C4-2B (cell line): ENCODE results near the gene TMEM255A.

Experiments
- H3K27ac ChIP-seq: fragments of 450-650 bp; 2 replicates; pipeline ENCODE4 v1.5.1; 2017
- CTCF ChIP-seq: fragments of 450-650 bp; conservative IDR thresholded peaks from 2 replicates; pipeline ENCODE4 v1.5.1; 2017; ENCODE audit warnings: mild to moderate bottlenecking
- ZFX ChIP-seq: fragments of 450-650 bp; IDR thresholded peaks from 2 replicates; pipeline ENCODE4 v1.6.1; 2017

TMEM255A gene

GRCh38 chrX:120250522-120251271 is 60.6 kb downstream of the TMEM255A start, which contains the start of gene ZBTB33:
ZBTB33 (plus strand) TSS chrX:120250812; CDS start chrX:120253416, 2,604 bp downstream.
- TF ChIP-seq ZFX (peak; percentile 71), CTCF (peak; percentile 82)
- peak within 1 kb of the TSS; percentile 97 for H3K27ac ChIP-seq

DNA sequence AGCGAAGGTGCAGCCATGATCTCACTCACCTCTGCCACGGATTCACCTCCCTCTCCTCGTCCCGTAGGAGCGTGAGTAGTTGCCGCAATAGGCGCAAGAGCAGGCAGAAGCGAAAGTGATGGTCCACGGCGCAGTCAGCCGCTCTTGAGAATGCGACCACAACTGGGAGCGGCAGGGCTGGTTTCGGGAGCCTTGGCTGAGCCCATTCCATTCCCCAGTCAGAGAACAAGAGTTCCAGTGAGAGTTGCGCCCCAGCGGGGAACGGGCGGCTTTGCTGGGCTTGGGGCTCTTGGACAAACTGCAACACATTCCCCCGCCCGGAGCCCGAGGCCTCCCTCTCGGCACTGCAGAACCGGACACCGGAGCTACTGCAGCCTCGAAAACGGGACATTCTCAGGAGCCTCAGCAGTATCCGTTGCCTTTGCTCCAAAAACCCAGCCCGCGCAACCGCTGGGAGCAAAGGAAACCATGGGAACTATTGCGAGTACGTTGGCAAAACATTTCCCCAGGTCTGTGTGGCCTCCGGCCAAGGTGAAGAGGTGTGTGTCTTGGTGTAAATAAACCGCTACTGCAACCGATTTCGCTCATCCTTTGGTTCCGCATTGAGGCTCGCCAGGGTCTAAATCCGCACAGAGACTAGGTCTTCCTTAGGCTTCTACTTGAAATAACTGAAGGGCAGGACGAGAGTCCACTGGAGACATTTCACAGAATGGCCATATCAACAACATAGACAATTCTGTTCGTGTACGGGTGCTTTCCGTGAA is 66.3 kb downstream of the TMEM255A start:
- TF ChIP-seq CTCF (no peak), ZFX (peak; percentile 14; the same call in 1 of the 2 replicates)
- H3K27ac ChIP-seq: peak overlapping the region; percentile 71

GRCh38 chrX:120244395-120244734 is 66.9 kb downstream of the TMEM255A start:
- TF ChIP-seq CTCF (no peak), ZFX (no peak)
- peak overlapping the region; percentile 71 for H3K27ac ChIP-seq

DNA sequence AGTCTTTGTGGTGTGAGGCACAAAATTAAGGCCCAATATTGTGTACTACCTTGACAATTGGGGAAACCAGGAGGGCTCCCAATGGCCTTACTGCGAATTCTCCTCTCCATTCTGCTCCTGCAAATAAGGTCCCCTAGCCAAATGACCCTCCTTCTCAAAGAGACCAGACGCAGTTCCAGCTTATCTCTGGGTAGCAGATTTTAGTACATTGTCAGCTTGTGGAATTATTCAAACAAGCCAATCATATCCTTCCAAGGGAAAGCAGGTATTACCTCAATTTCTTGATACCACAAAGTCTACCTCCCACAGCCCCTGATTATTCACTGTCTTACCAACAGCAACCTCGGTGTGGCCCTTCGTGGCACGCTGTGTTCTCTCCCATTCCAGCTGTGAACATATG is 68.4 kb downstream of the TMEM255A start:
- TF ChIP-seq ZFX: no peak
- no peak for TF ChIP-seq CTCF

GRCh38 chrX:120238933-120239332 is 72.3 kb downstream of the TMEM255A start:
- TF ChIP-seq ZFX (no peak), CTCF (no peak)
- no peak overlapping the region for H3K27ac ChIP-seq

More for the DNA sequence above, 68.4 kb downstream of the TMEM255A start:
- no peak overlapping the region for H3K27ac ChIP-seq

- H3K27ac ChIP-seq: no peak overlapping the region
- no peak for TF ChIP-seq ZFX
- TF ChIP-seq CTCF: no peak
Measured at GRCh38 chrX:120236687-120237479, 74.4 kb downstream of the TMEM255A start.
